ENCODE data around the gene FHL3.

Gene FHL3

GRCh38 chr1:37999430-38000232, 5.7 kb downstream of the FHL3 start:
- POLR2A ChIA-PET = interaction anchor here (1.4 kb wide), 1 partner anchor 13 kb away, joined by 6 read pairs; the partner anchor contains the start of gene UTP11

GRCh38 chr1:37998913-37999429, 6.3 kb downstream of the FHL3 start:
- DNase-seq (ENCODE audit: extremely low spot score) = no peak
- ChIA-PET CTCF (interaction anchor here (6.4 kb wide), 1 partner anchor 8 kb away, joined by 51 read pairs; the partner anchor contains the start of gene SF3A3), POLR2A (no interaction called here)
- no peak for TF ChIP-seq CTCF (IDR thresholded peaks at IDR 0.05; ENCODE audit: control extremely low read depth, extremely low read depth, low read depth, missing control alignments)

More at GRCh38 chr1:37999430-38000232, 5.7 kb downstream of the FHL3 start:
- no peak for DNase-seq (ENCODE audit: extremely low spot score)
- TF ChIP-seq CTCF (IDR thresholded peaks at IDR 0.05; ENCODE audit: control extremely low read depth, extremely low read depth, low read depth, missing control alignments) = no peak
- CTCF ChIA-PET = interaction anchor here (6.4 kb wide), 1 partner anchor 9 kb away, joined by 51 read pairs; the partner anchor contains the start of gene SF3A3

- DNase-seq (ENCODE audit: extremely low spot score) = no peak
- CTCF ChIA-PET = interaction anchor here (1.4 to 6.4 kb wide), 2 partner anchors 7 to 11 kb away, joined by 3 to 51 read pairs; partner anchors contain the start of gene SF3A3
- POLR2A ChIA-PET = no interaction called here
- no peak for TF ChIP-seq CTCF (IDR thresholded peaks at IDR 0.05; ENCODE audit: control extremely low read depth, extremely low read depth, low read depth, missing control alignments)
Measured at GRCh38 chr1:37998089-37998808, 7.1 kb downstream of the FHL3 start.

- TF ChIP-seq CTCF (IDR thresholded peaks at IDR 0.05; ENCODE audit: control extremely low read depth, extremely low read depth, low read depth, missing control alignments) = no peak
- ChIA-PET CTCF (interaction anchor here (1.0 to 1.4 kb wide), 2 partner anchors 10 to 164 kb away, joined by 3 read pairs; no protein-coding TSS in a partner anchor), POLR2A (no interaction called here)
- DNase-seq (ENCODE audit: extremely low spot score) = no peak
Measured at GRCh38 chr1:37997256-37998088, 7.8 kb downstream of the FHL3 start.

GRCh38 chr1:37995751-37996345, 9.5 kb downstream of the FHL3 start:
- DNase-seq (ENCODE audit: extremely low spot score) = no peak
- CTCF ChIA-PET = no interaction called here
- TF ChIP-seq CTCF (IDR thresholded peaks at IDR 0.05; ENCODE audit: control extremely low read depth, extremely low read depth, low read depth, missing control alignments) = no peak
- POLR2A ChIA-PET = no interaction called here

Data from GM10248 (cell line).